Adipose tissue (tissue), 3 donors: Measurements from ENCODE around the gene MARK4. TPM values are rescaled to one million over a fixed set of nuclear protein-coding genes. Genes with fewer than 3 reads are reported as not detected.
"Not testable (repeated sequence)": the region's sequence is repeated elsewhere in the genome, so short reads cannot be mapped to it uniquely, and the experiment has no call there.

Source experiments
- H3K27ac ChIP-seq: one replicate; pipeline ENCODE4 v1.5.1; 2013; ENCODE audit warnings: low read depth, low read length
- WGBS, 3 donors: extraction: QIAGEN DNeasy Blood & Tissue Kit; methylation state at CpG; one replicate each; pipeline ENCODE4 v1.1.7; 2013; 5-methylcytosine and 5-hydroxymethylcytosine counted together
- polyA plus RNA-seq, 3 donors: library from polyadenylated mRNA; stranded (reverse); fragments of 200-250 nt; gene quantifications; one replicate each; pipeline ENCODE4 v1.2.3, GENCODE V29; 2013
- donor health status: healthy with polysubstance abuse.
- donor health status: Bipolar disorder and iron deficiency.
- donor health status: healthy.

The MARK4 gene
- polyA plus RNA-seq, 3 donors, result 10.8 to 18.7 (median 14.7) TPM

- WGBS, 3 donors, result 88 to 92% (median 88%) methylated on average over 6 of the region's 6 CpGs
- no peak overlapping the region for H3K27ac ChIP-seq
These were observed 11.5 kb downstream of the MARK4 start for GRCh38 chr19:45262570-45262969.

DNA sequence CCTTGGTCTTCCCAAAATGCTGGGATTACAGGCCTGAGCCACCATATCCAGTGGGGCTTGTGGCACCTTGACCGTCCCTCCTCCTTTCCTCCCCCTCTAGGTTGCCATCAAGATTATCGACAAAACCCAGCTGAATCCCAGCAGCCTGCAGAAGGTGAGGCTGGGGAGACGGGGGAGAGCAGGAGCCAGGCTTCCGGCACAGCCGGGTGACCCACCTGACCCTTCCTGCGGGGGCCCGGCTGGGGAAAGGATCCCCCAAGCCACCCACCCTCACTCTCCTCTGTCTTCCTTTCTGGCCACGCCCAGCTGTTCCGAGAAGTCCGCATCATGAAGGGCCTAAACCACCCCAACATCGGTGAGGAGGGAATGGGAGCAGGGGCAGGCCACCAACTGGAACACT, 11.9 kb downstream of the MARK4 start:
- H3K27ac ChIP-seq, result no peak overlapping the region
- 92 to 94% (median 92%) methylated on average over 11 of the region's 11 CpGs for WGBS, 3 donors

DNA sequence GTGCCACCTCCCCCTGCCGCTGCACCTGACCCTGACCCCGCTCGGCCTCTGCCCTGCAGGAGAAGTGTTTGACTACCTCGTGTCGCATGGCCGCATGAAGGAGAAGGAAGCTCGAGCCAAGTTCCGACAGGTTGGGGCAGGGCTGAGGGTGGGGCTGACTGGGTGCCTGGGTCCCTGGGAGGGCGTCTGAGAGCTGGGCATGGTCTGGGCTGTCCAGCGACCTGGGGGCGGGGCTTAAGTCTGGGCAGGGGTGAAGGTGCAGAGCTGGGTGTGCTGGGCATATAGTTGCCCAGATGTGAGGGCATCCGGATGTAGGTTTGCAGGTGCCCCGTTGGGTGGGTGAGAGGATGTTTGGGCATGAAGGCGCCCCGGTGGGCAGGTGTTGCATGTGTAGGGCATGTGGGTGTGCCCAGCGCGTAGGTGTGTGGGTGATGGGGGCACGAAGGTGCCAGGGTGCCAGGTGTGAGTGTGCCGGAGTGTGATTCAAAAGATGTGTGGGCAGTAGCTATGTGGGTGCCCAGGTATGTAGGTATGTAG, 13.8 kb downstream of the MARK4 start:
- 91 to 93% (median 93%) methylated on average over 19 of the region's 19 CpGs for WGBS, 3 donors
- no peak overlapping the region for H3K27ac ChIP-seq

- 90 to 91% (median 91%) methylated on average over 5 of the region's 5 CpGs for WGBS, 3 donors
- no peak overlapping the region for H3K27ac ChIP-seq
These were observed 14.3 kb downstream of the MARK4 start for GRCh38 chr19:45265375-45265774.

GRCh38 chr19:45267296-45267695, 16.2 kb downstream of the MARK4 start:
- WGBS, 3 donors, result 88 to 95% (median 94%) methylated on average over 12 of the region's 12 CpGs
- no peak overlapping the region for H3K27ac ChIP-seq

GRCh38 chr19:45269939-45270338, 18.9 kb downstream of the MARK4 start:
- 91 to 97% (median 96%) methylated on average over 13 of the region's 13 CpGs for WGBS, 3 donors
- not testable (repeated sequence) for H3K27ac ChIP-seq

DNA sequence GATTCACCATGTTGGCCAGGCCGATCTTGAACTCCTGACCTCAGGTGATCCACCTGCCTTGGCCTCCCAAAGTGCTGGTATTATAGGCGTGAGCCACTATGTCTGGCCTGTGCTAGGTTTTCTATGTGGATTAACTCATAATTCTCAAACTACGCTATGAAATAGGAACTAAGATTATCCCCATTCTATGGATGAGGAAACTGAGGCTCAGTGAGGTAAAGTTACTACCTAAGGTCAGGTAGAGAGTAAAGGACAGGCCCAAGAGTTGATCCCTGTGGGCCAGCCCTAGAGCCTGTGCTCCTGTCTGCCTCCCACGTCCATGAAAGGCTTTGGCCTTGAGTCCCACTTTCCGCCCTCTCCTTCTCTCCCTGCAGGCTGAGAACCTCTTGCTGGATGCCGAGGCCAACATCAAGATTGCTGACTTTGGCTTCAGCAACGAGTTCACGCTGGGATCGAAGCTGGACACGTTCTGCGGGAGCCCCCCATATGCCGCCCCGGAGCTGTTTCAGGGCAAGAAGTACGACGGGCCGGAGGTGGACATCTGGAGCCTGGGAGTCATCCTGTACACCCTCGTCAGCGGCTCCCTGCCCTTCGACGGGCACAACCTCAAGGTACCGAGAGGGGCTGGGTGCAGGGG, 20.1 kb downstream of the MARK4 start:
- no peak overlapping the region for H3K27ac ChIP-seq
- 87 to 91% (median 90%) methylated on average over 21 of the region's 21 CpGs for WGBS, 3 donors

DNA sequence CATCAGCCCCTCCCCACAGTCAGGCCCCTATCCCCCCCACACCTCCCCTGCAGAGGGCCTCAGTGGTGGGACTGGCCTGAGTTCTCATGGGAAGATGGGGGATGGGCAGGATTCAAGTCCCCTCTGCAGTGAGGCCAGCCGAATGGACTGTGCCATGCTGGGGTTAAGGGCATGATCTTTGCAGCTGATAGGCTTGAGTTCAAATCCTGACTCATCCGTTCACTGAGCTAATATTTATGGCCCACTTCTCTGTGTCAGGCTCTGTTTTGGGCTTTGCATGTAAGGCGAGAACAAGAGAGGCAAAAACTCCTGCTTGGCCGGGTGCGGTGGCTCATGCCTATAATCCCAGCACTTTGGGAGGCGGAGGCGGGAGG, 20.7 kb downstream of the MARK4 start:
- WGBS, 3 donors, result 77 to 81% (median 78%) methylated on average over 7 of the region's 7 CpGs
- H3K27ac ChIP-seq, result no peak overlapping the region

DNA sequence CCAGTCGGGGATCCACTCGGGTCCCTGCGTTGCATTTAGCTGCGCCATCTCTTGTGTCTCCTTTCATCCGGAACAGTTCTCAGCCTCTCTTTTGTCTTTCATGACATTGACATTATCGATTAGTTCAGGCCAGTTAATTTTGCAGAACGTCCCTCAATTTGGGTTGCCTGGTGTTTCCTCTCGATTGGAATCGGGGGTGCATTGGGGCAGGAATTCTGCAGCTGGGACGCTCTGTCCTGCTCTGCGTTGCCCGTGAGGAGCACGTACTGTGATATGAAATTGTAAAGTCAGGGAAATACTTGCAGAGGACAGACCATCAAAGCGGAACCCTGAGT, 22.4 kb downstream of the MARK4 start:
- no peak overlapping the region for H3K27ac ChIP-seq
- 80 to 82% (median 82%) methylated on average over 14 of the region's 14 CpGs for WGBS, 3 donors

DNA sequence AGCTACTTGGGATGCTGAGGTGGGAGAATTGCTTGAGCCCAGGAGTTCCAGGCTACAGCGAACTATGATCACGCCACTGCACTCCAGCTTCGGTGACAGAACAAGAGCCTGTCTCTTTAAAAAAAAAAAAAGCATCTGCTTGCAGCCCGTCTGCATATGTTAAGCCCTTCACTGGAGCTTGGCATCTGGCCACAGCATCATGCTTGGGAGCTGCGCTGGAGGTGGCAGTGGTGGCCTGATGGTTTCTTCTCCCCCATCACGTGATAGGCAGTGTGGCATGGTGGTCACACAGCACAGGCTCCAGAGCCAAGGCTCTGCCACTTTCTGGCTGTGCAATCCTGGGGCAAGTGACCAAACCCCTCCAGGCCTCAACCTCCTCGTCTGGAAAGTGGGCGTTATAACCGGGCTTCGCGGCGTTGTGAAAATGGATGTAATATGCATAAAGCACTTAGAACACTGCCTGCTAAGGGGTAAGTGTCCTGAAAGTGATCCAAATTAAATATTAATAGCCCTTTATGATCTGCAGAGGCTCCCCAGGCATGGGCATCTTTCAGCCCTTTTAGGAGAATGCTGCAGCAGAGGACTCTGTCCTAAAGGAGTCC, 24.4 kb downstream of the MARK4 start:
- H3K27ac ChIP-seq, result no peak overlapping the region
- 81 to 86% (median 84%) methylated on average over 12 of the region's 12 CpGs for WGBS, 3 donors

GRCh38 chr19:45276284-45276687, 25.2 kb downstream of the MARK4 start:
- H3K27ac ChIP-seq, result no peak overlapping the region
- 61 to 80% (median 72%) methylated on average over 5 to 6 of the region's 7 CpGs for WGBS, 3 donors

DNA sequence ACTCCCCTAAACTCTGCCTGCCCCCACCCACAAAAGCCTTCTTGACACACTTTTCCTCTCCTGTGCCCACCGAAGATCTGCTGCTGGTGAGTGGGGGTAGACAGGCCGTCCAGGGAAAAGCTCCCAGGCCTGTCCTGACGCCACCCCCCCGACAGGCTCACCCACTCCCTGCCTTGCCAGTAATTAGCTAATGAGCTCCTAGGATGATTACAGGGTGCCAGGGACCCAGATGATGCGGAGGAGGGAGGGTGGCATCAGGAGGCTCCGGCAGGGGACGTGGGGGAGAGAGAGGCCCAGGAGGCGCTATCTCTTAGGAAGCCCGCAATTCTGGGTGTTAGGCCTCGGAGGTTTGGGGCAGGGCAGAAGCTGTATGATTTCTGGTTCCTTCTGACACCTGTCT, 27.0 kb downstream of the MARK4 start:
- 89 to 95% (median 92%) methylated on average over 10 of the region's 10 CpGs for WGBS, 3 donors
- no peak overlapping the region for H3K27ac ChIP-seq

GRCh38 chr19:45279587-45280192, 28.6 kb downstream of the MARK4 start:
- no peak overlapping the region for H3K27ac ChIP-seq
- 84 to 95% (median 93%) methylated on average over 3 of the region's 3 CpGs for WGBS, 3 donors

- no peak overlapping the region for H3K27ac ChIP-seq
- 89 to 91% (median 89%) methylated on average over 19 of the region's 19 CpGs for WGBS, 3 donors
These were observed 29.4 kb downstream of the MARK4 start for GRCh38 chr19:45280471-45280961.

GRCh38 chr19:45283443-45284033, 32.5 kb downstream of the MARK4 start:
- no peak overlapping the region for H3K27ac ChIP-seq
- WGBS, 3 donors, result 73 to 74% (median 74%) methylated on average over 7 of the region's 7 CpGs

- H3K27ac ChIP-seq, result no peak overlapping the region
- WGBS, 3 donors, result 90 to 98% (median 93%) methylated on average over 6 of the region's 6 CpGs
These were observed 39.4 kb downstream of the MARK4 start for GRCh38 chr19:45290381-45290931.

DNA sequence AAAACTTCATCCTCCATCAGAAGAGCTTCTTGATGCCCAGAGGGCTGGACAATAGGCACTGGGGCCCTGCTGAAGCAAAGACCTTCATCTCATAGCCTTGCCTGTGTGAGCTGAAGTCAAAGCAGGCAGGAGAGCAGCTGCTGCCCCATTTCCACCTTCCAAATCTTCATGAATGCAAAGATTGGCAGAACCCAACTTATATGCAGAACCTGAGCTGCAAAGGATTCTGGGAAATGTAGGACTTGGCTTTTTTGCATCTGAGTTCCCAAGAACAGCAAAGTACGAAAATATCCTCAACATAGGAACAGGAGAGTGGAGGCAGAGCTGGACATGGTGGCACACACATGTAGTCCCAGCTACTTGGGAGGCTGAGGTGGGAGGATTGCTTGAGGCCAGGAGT, 40.8 kb downstream of the MARK4 start:
- no peak overlapping the region for H3K27ac ChIP-seq
- 94 to 100% (median 96%) methylated on average over 1 of the region's 1 CpG for WGBS, 3 donors

GRCh38 chr19:45293682-45294081, 42.6 kb downstream of the MARK4 start:
- no peak overlapping the region for H3K27ac ChIP-seq

More at GRCh38 chr19:45293682-45294081, 42.6 kb downstream of the MARK4 start:
- 77 to 90% (median 80%) methylated on average over 4 of the region's 4 CpGs for WGBS, 3 donors
